Mesothelial cell of epicardium (in vitro differentiated cells): ENCODE results near the gene PMEL. TPM values are rescaled to one million over a fixed set of nuclear protein-coding genes. Genes with fewer than 3 reads are reported as not detected.
A peak's percentile ranks its signal among the peaks of the same experiment; 100 is the strongest.

Experiments used
- DNase-seq, 2 experiments: peaks; one replicate each; pipeline ENCODE4 v3.0.0; 2021; ENCODE audit warnings: low spot score in 2 of 2; ENCODE audit not compliant: unreplicated experiment in 2 of 2
- H3K27ac Mint-ChIP-seq: 2 replicates; pipeline ENCODE4 v1.8.0; 2021; ENCODE audit warnings: mixed read lengths
- H3K27me3 Mint-ChIP-seq: 2 replicates; pipeline ENCODE4 v1.8.0; 2021; ENCODE audit warnings: low read depth, mixed read lengths
- H3K36me3 Mint-ChIP-seq: 2 replicates; pipeline ENCODE4 v1.8.0; 2021; ENCODE audit warnings: mixed read lengths
- H3K4me1 Mint-ChIP-seq: 2 replicates; pipeline ENCODE4 v1.8.0; 2021; ENCODE audit warnings: mixed read lengths
- H3K4me3 Mint-ChIP-seq: 2 replicates; pipeline ENCODE4 v1.8.0; 2021; ENCODE audit warnings: mild to moderate bottlenecking, moderate library complexity, mixed read lengths
- H3K9me3 Mint-ChIP-seq: 2 replicates; pipeline ENCODE4 v1.8.0; 2021; ENCODE audit warnings: mixed read lengths
- CTCF ChIP-seq: fragments of 200-600 bp; sonication (generic); IDR thresholded peaks from one replicate; pipeline ENCODE4 v1.5.0; 2021; ENCODE audit warnings: antibody characterized with exemption; ENCODE audit not compliant: unreplicated experiment
- total RNA-seq: library from RNA; stranded (reverse); gene quantifications from 3 replicates; pipeline ENCODE4 v1.2.1, GENCODE V29; 2021

Gene PMEL
- total RNA-seq, 1 donor from 2014 or later, result 5.3 TPM

GRCh38 chr12:55972042-55972441, 6.2 kb upstream of the PMEL start:
- Mint-ChIP-seq H3K27ac (no peak overlapping the region), H3K4me3 (no peak overlapping the region), H3K36me3 (peaks cover 3% of the 10 kb centered on the region), H3K9me3 (no peaks in the 10 kb centered on the region), H3K4me1 (peaks cover 19% of the 10 kb centered on the region), H3K27me3 (no peaks in the 10 kb centered on the region)
- DNase-seq, result no peak
- no peak for TF ChIP-seq CTCF

- Mint-ChIP-seq H3K27me3 (no peaks in the 10 kb centered on the region), H3K4me1 (peaks cover 23% of the 10 kb centered on the region), H3K27ac (peak overlapping the region; percentile 51), H3K36me3 (peaks cover 3% of the 10 kb centered on the region), H3K9me3 (no peaks in the 10 kb centered on the region), H3K4me3 (no peak overlapping the region)
- no peak for DNase-seq
- no peak for TF ChIP-seq CTCF
These were observed 4.9 kb upstream of the PMEL start for GRCh38 chr12:55970775-55971174.

GRCh38 chr12:55969356-55969755, 3.5 kb upstream of the PMEL start:
- H3K36me3 Mint-ChIP-seq, result peaks cover 3% of the 10 kb centered on the region
- no peak for DNase-seq
- H3K4me1 Mint-ChIP-seq, result peaks cover 29% of the 10 kb centered on the region
- no peak overlapping the region for H3K27ac Mint-ChIP-seq
- H3K9me3 Mint-ChIP-seq, result no peaks in the 10 kb centered on the region
- no peak for TF ChIP-seq CTCF
- H3K4me3 Mint-ChIP-seq, result no peak overlapping the region
- H3K27me3 Mint-ChIP-seq, result no peaks in the 10 kb centered on the region

- peaks cover 29% of the 10 kb centered on the region for H3K4me1 Mint-ChIP-seq
- H3K4me3 Mint-ChIP-seq, result peak within 1 kb of the TSS; percentile 98
- TF ChIP-seq CTCF, result no peak
- H3K9me3 Mint-ChIP-seq, result no peaks in the 10 kb centered on the region
- peak; percentile 90 to 96 for DNase-seq
- peaks cover 3% of the 10 kb centered on the region for H3K36me3 Mint-ChIP-seq
- peak within 1 kb of the TSS; percentile 88 for H3K27ac Mint-ChIP-seq
- H3K27me3 Mint-ChIP-seq, result no peaks in the 10 kb centered on the region
These were observed 803 bp upstream of the PMEL start, which contains the start of gene CDK2 for GRCh38 chr12:55966408-55967281. TSS of gene CDK2 (plus strand) at chr12:55966830. CDS start at chr12:55967009, 179 bp downstream.

- peak overlapping the region; percentile 88 for H3K27ac Mint-ChIP-seq
- peaks cover under 1% of the 10 kb centered on the region for H3K36me3 Mint-ChIP-seq
- peaks cover 29% of the 10 kb centered on the region for H3K4me1 Mint-ChIP-seq
- H3K27me3 Mint-ChIP-seq, result no peaks in the 10 kb centered on the region
- DNase-seq, result no peak
- H3K9me3 Mint-ChIP-seq, result no peaks in the 10 kb centered on the region
- peak overlapping the region; percentile 98 for H3K4me3 Mint-ChIP-seq
- TF ChIP-seq CTCF, result no peak
These were observed 602 bp downstream of the PMEL start for GRCh38 chr12:55965240-55965639.
